ENCODE data around the gene EIF4E3.

Gene EIF4E3

GRCh38 chr3:71725271-71725991, at the start of gene EIF4E3:
Gene EIF4E3, minus strand, starts transcription at chr3:71725402. Its CDS starts 35 bp downstream, at chr3:71725367.
- DNase-seq (ENCODE audit: low spot score) = peak; percentile 81

- DNase-seq (ENCODE audit: low spot score) = no peak
Measured at GRCh38 chr3:71771884-71772283, 46.7 kb upstream of the EIF4E3 start.

- DNase-seq (ENCODE audit: low spot score) = no peak
Measured at GRCh38 chr3:71771126-71771525, 45.9 kb upstream of the EIF4E3 start.

- DNase-seq (ENCODE audit: low spot score) = no peak
Measured at GRCh38 chr3:71763426-71763825, 38.2 kb upstream of the EIF4E3 start.

- DNase-seq (ENCODE audit: low spot score) = no peak
Measured at GRCh38 chr3:71760140-71760539, 34.9 kb upstream of the EIF4E3 start.

- no peak for DNase-seq (ENCODE audit: low spot score)
Measured at GRCh38 chr3:71759401-71759800, 34.2 kb upstream of the EIF4E3 start.

GRCh38 chr3:71758091-71758490, 32.9 kb upstream of the EIF4E3 start:
- DNase-seq (ENCODE audit: low spot score) = no peak

GRCh38 chr3:71754610-71755253, 29.5 kb upstream of the EIF4E3 start:
- DNase-seq (ENCODE audit: low spot score) = no peak

GRCh38 chr3:71753701-71754609, 28.8 kb upstream of the EIF4E3 start, which contains the start of gene GPR27:
Gene GPR27, plus strand, starts transcription at chr3:71753855. Its CDS starts 195 bp downstream, at chr3:71754050.
- peak; percentile 85 for DNase-seq (ENCODE audit: low spot score)

GRCh38 chr3:71752831-71753700, 27.9 kb upstream of the EIF4E3 start:
- DNase-seq (ENCODE audit: low spot score) = peak; percentile 77

- no peak for DNase-seq (ENCODE audit: low spot score)
Measured at GRCh38 chr3:71751602-71752001, 26.4 kb upstream of the EIF4E3 start.

GRCh38 chr3:71744738-71745137, 19.5 kb upstream of the EIF4E3 start:
- DNase-seq (ENCODE audit: low spot score) = no peak

- no peak for DNase-seq (ENCODE audit: low spot score)
Measured at GRCh38 chr3:71742621-71743020, 17.4 kb upstream of the EIF4E3 start.

- DNase-seq (ENCODE audit: low spot score) = no peak
Measured at GRCh38 chr3:71734881-71735280, 9.7 kb upstream of the EIF4E3 start.

- DNase-seq (ENCODE audit: low spot score) = no peak
Measured at GRCh38 chr3:71733319-71733718, 8.1 kb upstream of the EIF4E3 start.

GRCh38 chr3:71732637-71733036, 7.4 kb upstream of the EIF4E3 start:
- DNase-seq (ENCODE audit: low spot score) = no peak

- peak; percentile 51 for DNase-seq (ENCODE audit: low spot score)
Measured at GRCh38 chr3:71728632-71729342, 3.6 kb upstream of the EIF4E3 start.

GRCh38 chr3:71726146-71726545, 944 bp upstream of the EIF4E3 start:
- DNase-seq (ENCODE audit: low spot score) = no peak

GRCh38 chr3:71724584-71725270, 475 bp downstream of the EIF4E3 start:
- peak; percentile 68 for DNase-seq (ENCODE audit: low spot score)

- DNase-seq (ENCODE audit: low spot score) = no peak
Measured at GRCh38 chr3:71724171-71724453, 1.1 kb downstream of the EIF4E3 start.

All from D341Med (cell line).